SK-MEL-5 (cell line): ENCODE data around the gene CD276. TPM values are rescaled to one million over a fixed set of nuclear protein-coding genes. Genes with fewer than 3 reads are reported as not detected.

Source experiments
- DNase-seq: peaks from one replicate; pipeline ENCODE4 v3.0.0-alpha.2; 2016; ENCODE audit warnings: low read depth, low spot score
- in situ Hi-C: cut with HindIII; loops from 2 replicates; pipeline ENCODE4 v1.10.0; 2016; ENCODE audit warnings: low sequenced_read_pairs, high pct_unique_total_duplicates, low pct_unique_long_range_greater_than_20kb
- total RNA-seq: library from RNA; depleted of rRNA; stranded (reverse); fragments of >200 nt; shearing (Covaris generic); gene quantifications from 2 replicates; pipeline ENCODE4 v1.2.3, GENCODE V29; 2014; rRNA removed

Gene CD276
- total RNA-seq, 1 experiment from 2014 or later = 27.2 TPM

GRCh38 chr15:73751511-73751898 is 67.3 kb downstream of the CD276 start:
- no peak for DNase-seq
- in situ Hi-C loops = no loop called here

GRCh38 chr15:73751899-73752805 is 68.0 kb downstream of the CD276 start:
- in situ Hi-C loops = no loop called here
- DNase-seq = no peak

DNA sequence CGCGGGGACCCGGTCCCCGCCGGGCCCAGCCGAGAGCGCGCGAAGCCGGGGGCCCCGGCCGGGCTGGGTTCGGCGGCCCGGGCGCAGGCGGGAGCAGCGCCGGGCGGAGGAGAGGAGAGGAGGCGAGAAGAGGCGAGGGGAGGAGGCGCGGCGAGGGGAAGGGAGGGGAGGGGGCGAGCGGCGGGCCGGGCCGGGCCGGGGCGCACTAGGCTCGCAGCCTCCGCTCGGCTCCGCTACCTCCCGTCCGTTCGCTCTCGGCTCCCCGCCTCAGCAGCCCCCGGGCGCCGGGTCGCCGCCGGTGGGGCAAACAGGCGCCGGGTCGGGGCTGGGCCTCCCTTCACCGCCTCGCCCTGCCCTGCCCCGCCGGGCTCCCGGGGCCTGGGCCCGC is 68.6 kb downstream of the CD276 start:
- no peak for DNase-seq
- in situ Hi-C loops = no loop called here

GRCh38 chr15:73753250-73754130 is 69.3 kb downstream of the CD276 start, which contains the start of gene INSYN1:
Gene INSYN1, minus strand, starts transcription at chr15:73753351. Its CDS starts 2,221 bp downstream, at chr15:73751130.
- in situ Hi-C loops = no loop called here
- no peak for DNase-seq

GRCh38 chr15:73754461-73754860 is 70.3 kb downstream of the CD276 start:
- no peak for DNase-seq
- in situ Hi-C loops = no loop called here

- in situ Hi-C loops = no loop called here
- DNase-seq = no peak
These were observed 71.3 kb downstream of the CD276 start for GRCh38 chr15:73755481-73755880.

- in situ Hi-C loops = no loop called here
- no peak for DNase-seq
These were observed 71.8 kb downstream of the CD276 start for GRCh38 chr15:73755946-73756345.

GRCh38 chr15:73756390-73756789 is 72.2 kb downstream of the CD276 start:
- no peak for DNase-seq
- in situ Hi-C loops = no loop called here

GRCh38 chr15:73756947-73757513 is 72.8 kb downstream of the CD276 start:
- DNase-seq = no peak
- in situ Hi-C loops = no loop called here

DNA sequence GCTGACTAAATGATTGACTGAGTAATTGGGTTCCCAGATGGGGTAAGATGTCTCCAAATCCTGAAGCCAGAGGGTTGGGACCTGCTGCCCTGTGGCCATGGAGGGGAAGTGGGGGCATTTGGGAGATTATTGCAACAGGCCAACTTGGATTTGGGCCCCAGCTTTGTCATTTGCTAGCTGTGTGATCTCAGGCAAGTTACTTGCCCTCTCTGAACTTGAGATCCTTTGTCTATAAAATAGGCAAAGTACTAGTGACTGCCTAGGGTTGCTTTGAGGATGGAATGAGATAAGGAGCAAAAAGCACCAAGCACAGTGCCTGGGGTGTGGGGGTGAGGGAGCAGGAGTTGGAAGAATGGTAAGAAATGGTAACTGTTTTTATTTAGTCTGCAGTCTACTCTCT is 73.4 kb downstream of the CD276 start:
- no peak for DNase-seq
- in situ Hi-C loops = no loop called here

DNA sequence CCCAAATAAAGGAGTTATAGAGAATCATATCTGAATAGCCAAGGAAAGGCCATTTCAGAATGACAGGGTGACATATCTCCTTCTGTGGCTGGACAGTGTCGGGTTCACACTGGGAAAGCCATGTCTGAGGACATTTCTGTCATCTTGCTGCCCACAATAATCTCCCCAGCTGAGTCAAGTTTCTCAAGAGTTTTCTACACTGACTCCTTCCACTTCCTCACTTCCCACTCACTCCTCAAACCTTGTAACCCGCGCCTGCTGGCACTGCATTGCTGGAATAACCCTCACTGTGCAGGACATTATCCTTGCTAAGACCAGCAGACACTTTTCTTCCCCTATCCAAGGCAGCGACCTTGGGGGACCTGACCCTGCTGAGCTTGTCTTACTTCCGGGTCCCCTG is 74.3 kb downstream of the CD276 start:
- no peak for DNase-seq
- in situ Hi-C loops = no loop called here

DNA sequence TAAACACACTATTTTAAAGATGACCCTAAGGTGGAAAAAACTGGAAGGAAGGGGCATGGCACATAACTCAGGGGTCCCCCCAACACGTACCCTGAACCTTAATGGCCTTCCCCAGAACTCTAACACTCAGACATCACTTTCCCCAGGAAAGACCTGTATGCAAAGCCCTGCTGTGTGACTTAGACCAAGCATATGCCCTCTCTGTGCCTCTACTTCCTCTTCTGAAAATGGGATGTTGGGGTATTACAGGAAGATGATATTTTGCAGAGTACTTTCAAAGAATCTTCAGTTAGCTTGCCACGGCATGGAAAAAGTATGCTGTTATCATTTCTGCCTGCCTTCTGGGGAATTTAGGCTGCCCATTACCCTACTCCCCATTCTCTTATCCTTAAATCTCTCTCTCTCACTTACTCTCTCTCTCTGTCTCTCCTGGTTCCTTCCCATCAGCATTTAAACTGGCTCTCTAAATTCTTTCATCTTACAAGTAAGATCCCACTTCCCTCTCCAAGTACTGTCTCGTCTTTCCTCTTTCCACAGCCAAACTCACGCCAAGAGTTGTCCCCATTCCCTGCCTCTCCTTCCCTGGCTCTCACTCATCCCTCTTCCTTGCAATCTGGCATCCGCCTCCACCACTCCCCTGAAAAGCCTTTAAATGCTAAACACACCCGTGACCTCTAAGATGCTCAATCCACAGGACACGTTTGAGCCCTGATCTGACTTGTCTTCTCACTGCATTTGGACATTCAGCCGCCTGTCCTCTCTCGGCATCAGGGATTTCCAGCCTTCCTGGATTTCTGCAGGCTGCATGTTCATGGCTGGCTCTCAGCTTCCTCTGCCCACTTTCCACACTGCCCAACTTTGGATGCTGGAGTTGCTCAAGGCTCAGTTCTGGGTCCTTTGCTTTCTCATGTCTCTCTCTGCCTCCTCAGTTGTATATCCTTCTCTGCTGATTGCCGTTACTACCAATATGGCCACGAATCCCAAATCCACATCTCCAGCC is 76.4 kb downstream of the CD276 start:
- no peak for DNase-seq
- in situ Hi-C loops = no loop called here

- in situ Hi-C loops = no loop called here
- DNase-seq = no peak
These were observed 79.7 kb downstream of the CD276 start for GRCh38 chr15:73763931-73764330.

Other genes starting within 250 kb of the CD276 start
- gene REC114, start 241.2 kb upstream of the CD276 start, total RNA-seq = not detected in 2 replicates
- 67.0 and 83.3 TPM in 2 replicates for gene NPTN, start 51.0 kb upstream of the CD276 start, total RNA-seq
- 2.4 and 2.5 TPM in 2 replicates for gene INSYN1, start 69.0 kb downstream of the CD276 start, total RNA-seq
- gene TBC1D21, start 189.2 kb downstream of the CD276 start, total RNA-seq = not detected in 2 replicates
- 0.32 TPM in 1 of 2 replicates, not detected in the other for gene LOXL1, start 242.1 kb downstream of the CD276 start, total RNA-seq